ENCODE results near the gene SPIB. TPM values are rescaled to one million over a fixed set of nuclear protein-coding genes. Genes with fewer than 3 reads are reported as not detected.

Gene SPIB
- total RNA-seq, 4 donors from 2014 or later, result 0.17 TPM; not detected in 3

- TF ChIP-seq, protein P1, sequence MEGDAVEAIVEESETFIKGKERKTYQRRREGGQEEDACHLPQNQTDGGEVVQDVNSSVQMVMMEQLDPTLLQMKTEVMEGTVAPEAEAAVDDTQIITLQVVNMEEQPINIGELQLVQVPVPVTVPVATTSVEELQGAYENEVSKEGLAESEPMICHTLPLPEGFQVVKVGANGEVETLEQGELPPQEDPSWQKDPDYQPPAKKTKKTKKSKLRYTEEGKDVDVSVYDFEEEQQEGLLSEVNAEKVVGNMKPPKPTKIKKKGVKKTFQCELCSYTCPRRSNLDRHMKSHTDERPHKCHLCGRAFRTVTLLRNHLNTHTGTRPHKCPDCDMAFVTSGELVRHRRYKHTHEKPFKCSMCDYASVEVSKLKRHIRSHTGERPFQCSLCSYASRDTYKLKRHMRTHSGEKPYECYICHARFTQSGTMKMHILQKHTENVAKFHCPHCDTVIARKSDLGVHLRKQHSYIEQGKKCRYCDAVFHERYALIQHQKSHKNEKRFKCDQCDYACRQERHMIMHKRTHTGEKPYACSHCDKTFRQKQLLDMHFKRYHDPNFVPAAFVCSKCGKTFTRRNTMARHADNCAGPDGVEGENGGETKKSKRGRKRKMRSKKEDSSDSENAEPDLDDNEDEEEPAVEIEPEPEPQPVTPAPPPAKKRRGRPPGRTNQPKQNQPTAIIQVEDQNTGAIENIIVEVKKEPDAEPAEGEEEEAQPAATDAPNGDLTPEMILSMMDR (IDR thresholded peaks at IDR 0.05), result no peak
- TF ChIP-seq EP300 (IDR thresholded peaks at IDR 0.05) (no peak), POLR2A (IDR thresholded peaks at IDR 0.05; ENCODE audit: low read depth) (no peak), POLR2AphosphoS5 (IDR thresholded peaks at IDR 0.05) (no peak)
- Histone ChIP-seq H3K4me3 (peak overlapping the region; percentile 79 to 96 (median 82)), H3K27me3 (no peaks in the 10 kb centered on the region), H3K36me3 (peaks cover 17 to 36% (median 35%) of the 10 kb centered on the region in 4 donors), H3K27ac (replicated peaks in 1 of 4) (peak overlapping the region; percentile 70 to 81 (median 74)), H3K9me3 (no peaks in the 10 kb centered on the region), H3K4me1 (peaks cover 18 to 34% (median 24%) of the 10 kb centered on the region in 4 donors)
- WGBS, result 22% methylated on average over 20 of the region's 20 CpGs
- no peak for DNase-seq (ENCODE audit: extremely low spot score)
- intact Hi-C loops (cut with DNase I), result no loop called here
Measured at GRCh38 chr19:50476907-50477238, 58.1 kb downstream of the SPIB start.

DNA sequence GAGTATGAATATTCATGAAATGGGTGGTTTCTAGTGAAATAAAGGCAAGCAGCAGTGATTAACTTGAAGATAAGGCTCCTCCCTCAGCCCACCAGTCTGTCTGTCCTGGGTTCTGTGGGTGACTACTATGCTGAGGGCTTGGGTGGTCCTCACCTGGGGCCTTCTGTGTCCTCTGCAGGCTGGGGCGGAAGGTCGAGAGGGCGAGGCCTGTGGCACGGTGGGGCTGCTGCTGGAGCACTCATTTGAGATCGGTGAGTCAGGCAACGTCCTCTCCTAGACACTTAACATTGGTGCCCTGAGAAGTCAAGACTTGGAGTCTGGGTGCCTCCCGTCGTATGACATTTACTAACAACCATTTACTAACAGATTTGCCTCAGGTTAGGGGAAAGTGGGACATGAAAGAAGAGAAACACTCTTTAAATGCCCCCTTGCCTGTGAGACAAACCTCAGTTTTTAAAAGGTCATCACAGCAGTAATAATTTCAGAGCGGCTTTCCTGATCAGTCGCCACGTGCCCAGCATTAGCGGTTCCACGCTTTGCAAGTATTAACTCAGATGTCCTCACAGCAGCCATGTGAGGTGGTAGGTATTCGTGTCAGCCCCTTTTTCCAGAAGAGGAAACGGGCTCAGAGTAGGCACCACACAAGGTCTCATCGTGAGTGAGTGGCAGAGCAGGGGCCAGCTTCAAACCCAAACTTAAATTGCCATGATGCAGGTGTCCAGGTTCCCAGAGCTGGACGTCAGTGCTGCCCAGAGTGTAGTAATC lies 59.2 kb downstream of the SPIB start:
- no peak overlapping the region for H3K27ac ChIP-seq (replicated peaks in 1 of 4)
- H3K27me3 ChIP-seq, result no peaks in the 10 kb centered on the region
- no peak overlapping the region for H3K4me3 ChIP-seq
- 84% methylated on average over 16 of the region's 17 CpGs for WGBS
- peaks cover 18 to 34% (median 24%) of the 10 kb centered on the region in 4 donors for H3K4me1 ChIP-seq
- no peaks in the 10 kb centered on the region for H3K9me3 ChIP-seq
- no peak for DNase-seq (ENCODE audit: extremely low spot score)
- TF ChIP-seq, protein P1 (IDR thresholded peaks at IDR 0.05), result no peak
- intact Hi-C loops (cut with DNase I), result no loop called here
- peaks cover 22 to 47% (median 46%) of the 10 kb centered on the region in 4 donors for H3K36me3 ChIP-seq

DNA sequence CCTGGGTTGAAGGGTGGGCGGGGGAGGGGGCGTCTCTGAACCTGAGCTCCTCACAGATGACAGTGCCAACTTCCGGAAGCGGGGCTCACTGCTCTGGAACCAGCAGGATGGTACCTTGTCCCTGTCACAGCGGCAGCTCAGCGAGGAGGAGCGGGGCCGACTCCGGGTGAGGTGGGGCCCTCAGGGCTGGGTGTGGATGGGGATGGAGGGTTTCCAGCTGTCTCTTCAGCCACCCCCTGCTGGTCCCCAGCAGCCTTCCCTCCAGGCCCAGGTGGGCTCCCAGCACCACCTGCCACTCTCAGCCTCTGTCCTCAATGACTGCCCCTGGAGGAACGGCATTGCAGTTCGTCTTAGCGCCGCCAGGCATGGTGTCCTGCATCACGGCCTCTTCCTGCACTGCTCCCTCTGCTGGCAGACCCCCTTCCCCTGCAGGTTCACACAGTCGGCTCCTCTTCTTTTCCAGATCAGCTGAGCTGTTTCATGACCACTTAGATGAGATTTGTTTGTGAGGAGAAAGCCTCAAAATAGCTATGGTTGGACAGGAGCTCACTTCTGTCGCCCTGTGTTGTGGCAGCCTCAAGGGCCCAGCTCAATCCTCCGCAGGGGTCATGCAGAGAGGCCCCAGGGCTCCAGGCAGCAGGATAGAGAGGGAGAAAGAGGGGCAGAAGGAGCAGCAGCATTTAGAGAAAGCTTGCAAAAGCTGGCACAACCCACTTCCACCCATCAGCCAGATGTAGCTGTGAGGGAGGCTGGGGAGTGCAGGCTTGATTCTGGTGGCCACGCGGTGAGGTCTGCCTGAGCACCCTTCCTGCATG lies 60.4 kb downstream of the SPIB start:
- intact Hi-C loops (cut with DNase I), result no loop called here
- DNase-seq (ENCODE audit: extremely low spot score), result no peak
- Histone ChIP-seq H3K27ac (replicated peaks in 1 of 4) (no peak overlapping the region), H3K27me3 (no peaks in the 10 kb centered on the region), H3K36me3 (peaks cover 22 to 56% (median 53%) of the 10 kb centered on the region in 4 donors), H3K4me1 (peaks cover 18 to 34% (median 24%) of the 10 kb centered on the region in 4 donors), H3K4me3 (no peak overlapping the region), H3K9me3 (no peaks in the 10 kb centered on the region)
- TF ChIP-seq, protein P1 (IDR thresholded peaks at IDR 0.05), result peak in 1 of 3 experiments; percentile 33
- TF ChIP-seq POLR2AphosphoS5 (IDR thresholded peaks at IDR 0.05), result no peak
- WGBS, result 81% methylated on average over 19 of the region's 19 CpGs

- peaks cover 18 to 34% (median 24%) of the 10 kb centered on the region in 4 donors for H3K4me1 ChIP-seq
- TF ChIP-seq, protein P1 (IDR thresholded peaks at IDR 0.05), result no peak
- TF ChIP-seq EP300 (IDR thresholded peaks at IDR 0.05), result no peak
- H3K27me3 ChIP-seq, result no peaks in the 10 kb centered on the region
- H3K4me3 ChIP-seq, result no peak overlapping the region
- no peak overlapping the region for H3K27ac ChIP-seq (replicated peaks in 1 of 4)
- WGBS, result 89% methylated on average over 8 of the region's 16 CpGs
- H3K36me3 ChIP-seq, result peaks cover 22 to 63% (median 56%) of the 10 kb centered on the region in 4 donors
- intact Hi-C loops (cut with DNase I), result no loop called here
- DNase-seq (ENCODE audit: extremely low spot score), result no peak
- H3K9me3 ChIP-seq, result no peaks in the 10 kb centered on the region
Measured at GRCh38 chr19:50479761-50480251, 61.1 kb downstream of the SPIB start.
